ENCODE data around the gene DNAJC5. TPM values are rescaled to one million over a fixed set of nuclear protein-coding genes. Genes with fewer than 3 reads are reported as not detected.
A peak's percentile ranks its signal among the peaks of the same experiment; 100 is the strongest.

The DNAJC5 gene
- total RNA-seq, 2 experiments from 2014 or later, result 32.1 to 32.9 TPM

GRCh38 chr20:63944078-63944941 lies 49.4 kb downstream of the DNAJC5 start:
- Mint-ChIP-seq H3K4me1 (peaks cover 36% of the 10 kb centered on the region), H3K27me3 (no peaks in the 10 kb centered on the region), H3K9me3 (no peaks in the 10 kb centered on the region), H3K4me3 (no peak overlapping the region), H3K27ac (no peak overlapping the region), H3K36me3 (peaks cover 12% of the 10 kb centered on the region)
- no peak for DNase-seq

GRCh38 chr20:63945031-63945658 lies 50.2 kb downstream of the DNAJC5 start:
- H3K9me3 Mint-ChIP-seq, result no peaks in the 10 kb centered on the region
- H3K4me3 Mint-ChIP-seq, result no peak overlapping the region
- no peaks in the 10 kb centered on the region for H3K27me3 Mint-ChIP-seq
- H3K27ac Mint-ChIP-seq, result no peak overlapping the region
- peaks cover 41% of the 10 kb centered on the region for H3K4me1 Mint-ChIP-seq
- H3K36me3 Mint-ChIP-seq, result peaks cover 12% of the 10 kb centered on the region
- no peak for DNase-seq

GRCh38 chr20:63945921-63946920 lies 51.3 kb downstream of the DNAJC5 start:
- Mint-ChIP-seq H3K4me1 (peaks cover 38% of the 10 kb centered on the region), H3K9me3 (no peaks in the 10 kb centered on the region), H3K4me3 (no peak overlapping the region), H3K36me3 (peaks cover 9% of the 10 kb centered on the region), H3K27ac (no peak overlapping the region), H3K27me3 (no peaks in the 10 kb centered on the region)
- DNase-seq, result no peak

GRCh38 chr20:63946986-63947637 lies 52.2 kb downstream of the DNAJC5 start:
- no peak for DNase-seq
- Mint-ChIP-seq H3K36me3 (peaks cover 8% of the 10 kb centered on the region), H3K4me3 (no peak overlapping the region), H3K27me3 (no peaks in the 10 kb centered on the region), H3K4me1 (peaks cover 37% of the 10 kb centered on the region), H3K27ac (peak overlapping the region; percentile 71), H3K9me3 (no peaks in the 10 kb centered on the region)

GRCh38 chr20:63947638-63948456 lies 52.9 kb downstream of the DNAJC5 start:
- H3K9me3 Mint-ChIP-seq, result no peaks in the 10 kb centered on the region
- peaks cover 5% of the 10 kb centered on the region for H3K36me3 Mint-ChIP-seq
- H3K27ac Mint-ChIP-seq, result peak overlapping the region; percentile 88

GRCh38 chr20:63950701-63951397 lies 55.9 kb downstream of the DNAJC5 start:
- no peak overlapping the region for H3K27ac Mint-ChIP-seq
- H3K36me3 Mint-ChIP-seq, result peaks cover 9% of the 10 kb centered on the region
- no peak for DNase-seq
- peaks cover 48% of the 10 kb centered on the region for H3K4me1 Mint-ChIP-seq
- H3K4me3 Mint-ChIP-seq, result no peak overlapping the region
- H3K9me3 Mint-ChIP-seq, result no peaks in the 10 kb centered on the region
- no peaks in the 10 kb centered on the region for H3K27me3 Mint-ChIP-seq

More at GRCh38 chr20:63947638-63948456, 52.9 kb downstream of the DNAJC5 start:
- DNase-seq, result peak; percentile 46
- Mint-ChIP-seq H3K4me3 (peak overlapping the region; percentile 68), H3K4me1 (peaks cover 34% of the 10 kb centered on the region), H3K27me3 (no peaks in the 10 kb centered on the region)

- H3K27ac Mint-ChIP-seq, result no peak overlapping the region
- no peak overlapping the region for H3K4me3 Mint-ChIP-seq
- peaks cover 48% of the 10 kb centered on the region for H3K4me1 Mint-ChIP-seq
- H3K36me3 Mint-ChIP-seq, result peaks cover 9% of the 10 kb centered on the region
- DNase-seq, result no peak
- no peaks in the 10 kb centered on the region for H3K9me3 Mint-ChIP-seq
- no peaks in the 10 kb centered on the region for H3K27me3 Mint-ChIP-seq
These were observed 56.7 kb downstream of the DNAJC5 start for GRCh38 chr20:63951398-63952209.

GRCh38 chr20:63952210-63952535 lies 57.2 kb downstream of the DNAJC5 start:
- Mint-ChIP-seq H3K4me1 (peaks cover 47% of the 10 kb centered on the region), H3K27ac (no peak overlapping the region)
- DNase-seq, result no peak

GRCh38 chr20:63952769-63953168 lies 57.8 kb downstream of the DNAJC5 start:
- H3K4me1 Mint-ChIP-seq, result peaks cover 46% of the 10 kb centered on the region
- H3K27me3 Mint-ChIP-seq, result no peaks in the 10 kb centered on the region
- H3K4me3 Mint-ChIP-seq, result no peak overlapping the region
- no peaks in the 10 kb centered on the region for H3K9me3 Mint-ChIP-seq
- DNase-seq, result no peak
- no peak overlapping the region for H3K27ac Mint-ChIP-seq
- H3K36me3 Mint-ChIP-seq, result peaks cover 6% of the 10 kb centered on the region

More at GRCh38 chr20:63952210-63952535, 57.2 kb downstream of the DNAJC5 start:
- no peaks in the 10 kb centered on the region for H3K9me3 Mint-ChIP-seq
- no peaks in the 10 kb centered on the region for H3K27me3 Mint-ChIP-seq
- H3K4me3 Mint-ChIP-seq, result no peak overlapping the region
- H3K36me3 Mint-ChIP-seq, result peaks cover 6% of the 10 kb centered on the region

- Mint-ChIP-seq H3K36me3 (peaks cover 4% of the 10 kb centered on the region), H3K27ac (peak overlapping the region; percentile 74), H3K27me3 (no peaks in the 10 kb centered on the region), H3K4me3 (peak overlapping the region; percentile 84), H3K9me3 (no peaks in the 10 kb centered on the region), H3K4me1 (peaks cover 43% of the 10 kb centered on the region)
- DNase-seq, result no peak
These were observed 59.0 kb downstream of the DNAJC5 start for GRCh38 chr20:63953764-63954429.

- DNase-seq, result peak; percentile 46
- H3K27ac Mint-ChIP-seq, result peak overlapping the region; percentile 67
These were observed 60.4 kb downstream of the DNAJC5 start for GRCh38 chr20:63955281-63955826.

More at GRCh38 chr20:63955281-63955826, 60.4 kb downstream of the DNAJC5 start:
- no peaks in the 10 kb centered on the region for H3K27me3 Mint-ChIP-seq
- peaks cover 34% of the 10 kb centered on the region for H3K4me1 Mint-ChIP-seq
- no peaks in the 10 kb centered on the region for H3K9me3 Mint-ChIP-seq
- peaks cover 4% of the 10 kb centered on the region for H3K36me3 Mint-ChIP-seq
- H3K4me3 Mint-ChIP-seq, result peak overlapping the region; percentile 84

Measured in activated naive CD8-positive, alpha-beta T cell treated with anti-CD3 and anti-CD28 coated beads for 36 hours (primary cell).